HCT116 (cell line): ENCODE measurements around the gene TREM2.

Experiments used
- ATF3 ChIP-seq: IDR thresholded peaks from 2 replicates; pipeline ENCODE4 v1.6.1; 2012
- CTCF ChIP-seq, 3 experiments: fragments of 200-600 bp in 1 of 3; sonication (generic) in 1 of 3; IDR thresholded peaks in 2 of 3; conservative IDR thresholded peaks in 1 of 3; 2 replicates each; pipeline ENCODE4 v1.5.1; 2012 to 2017; ENCODE audit warnings: low read depth in 2 of 3, low read length in 2 of 3, antibody characterized with exemption in 1 of 3, borderline replicate concordance in 1 of 3, control low read depth in 1 of 3, mild to moderate bottlenecking in 1 of 3, mixed read lengths in 1 of 3, mixed run types in 1 of 3, moderate library complexity in 1 of 3; ENCODE audit not compliant: insufficient read depth in 1 of 3
- EZH2phosphoT487 ChIP-seq: fragments of 200-600 bp; IDR thresholded peaks from 2 replicates; pipeline ENCODE4 v1.6.1; 2018; ENCODE audit warnings: antibody characterized with exemption, borderline replicate concordance
- POLR2AphosphoS5 ChIP-seq: IDR thresholded peaks from 2 replicates; pipeline ENCODE4 v1.6.1; 2011; ENCODE audit warnings: mild to moderate bottlenecking, low read depth, low read length, moderate library complexity
- REST ChIP-seq: IDR thresholded peaks from 2 replicates; pipeline ENCODE4 v1.6.1; 2012; ENCODE audit warnings: low read depth
- SP1 ChIP-seq: IDR thresholded peaks from 2 replicates; pipeline ENCODE4 v1.6.1; 2012; ENCODE audit warnings: low read depth
- ZNF274 ChIP-seq: fragments of 200-500 bp; sonication (Bioruptor generic); IDR thresholded peaks from 2 replicates; pipeline ENCODE4 v1.6.1; 2014; ENCODE audit warnings: mild to moderate bottlenecking, low read depth, low read length, inconsistent platforms

GRCh38 chr6:41186031-41186562 is 23.2 kb upstream of the TREM2 start:
- TF ChIP-seq CTCF (IDR thresholded peaks at IDR 0.05 in 2 of 3, conservative IDR thresholded peaks at IDR 0.05 in 1 of 3; ENCODE audit: borderline replicate concordance in 1 of 3, insufficient read depth in 1 of 3, low read depth in 2 of 3, low read length in 2 of 3) (no peak), SP1 (no peak), POLR2AphosphoS5 (no peak), REST (no peak), ATF3 (no peak), EZH2phosphoT487 (no peak), ZNF274 (no peak)
